ENCODE data around the gene STXBP5L.
"Not testable (repeated sequence)": the region's sequence is repeated elsewhere in the genome, so short reads cannot be mapped to it uniquely, and the experiment has no call there.

Gene STXBP5L

DNA sequence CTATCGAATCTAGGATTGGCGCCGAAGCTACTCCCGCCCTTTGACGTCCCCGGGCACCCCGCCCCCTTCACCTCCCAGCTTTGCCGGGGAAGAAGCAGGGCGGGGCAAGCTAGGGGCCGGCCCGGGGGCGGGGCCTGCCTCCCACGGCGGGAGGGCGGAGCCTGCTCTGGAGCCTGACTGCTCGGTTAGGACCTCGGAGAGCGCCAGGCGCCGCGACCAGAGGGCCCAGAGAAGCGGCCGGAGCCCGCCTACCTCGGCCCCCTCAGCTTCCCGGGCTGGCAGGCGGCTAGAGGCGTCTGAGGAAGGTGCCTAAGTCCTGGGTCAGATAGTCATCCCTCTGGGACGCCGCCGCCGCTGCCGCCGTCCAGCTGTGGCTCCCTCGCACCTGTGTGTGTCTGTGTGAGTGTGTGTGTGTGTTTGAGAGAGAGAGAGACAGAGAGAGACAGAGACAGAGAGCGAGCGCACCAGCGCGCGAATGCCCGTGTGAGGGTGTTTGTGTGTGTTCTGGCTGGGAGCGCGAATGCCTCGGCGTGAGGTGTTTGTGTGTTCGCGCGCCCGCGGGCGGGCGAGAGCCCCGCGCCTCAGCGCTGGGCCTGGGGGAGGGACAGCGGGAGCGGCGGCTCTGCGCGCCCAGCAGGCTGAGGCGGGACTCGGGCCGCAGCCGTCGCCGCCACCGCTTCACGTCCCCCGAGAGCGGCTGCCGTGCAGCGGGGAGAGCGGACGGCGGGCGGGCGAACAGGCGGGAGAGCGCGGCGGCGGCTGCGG lies at the start of gene STXBP5L:
STXBP5L (plus strand) TSS at position 176 of the 765 bp plus-strand sequence. CDS start 1,374 bp downstream, outside the sequence.
- DNase-seq (ENCODE audit: low read depth in 2 of 2) = peak; percentile 50 to 58

DNA sequence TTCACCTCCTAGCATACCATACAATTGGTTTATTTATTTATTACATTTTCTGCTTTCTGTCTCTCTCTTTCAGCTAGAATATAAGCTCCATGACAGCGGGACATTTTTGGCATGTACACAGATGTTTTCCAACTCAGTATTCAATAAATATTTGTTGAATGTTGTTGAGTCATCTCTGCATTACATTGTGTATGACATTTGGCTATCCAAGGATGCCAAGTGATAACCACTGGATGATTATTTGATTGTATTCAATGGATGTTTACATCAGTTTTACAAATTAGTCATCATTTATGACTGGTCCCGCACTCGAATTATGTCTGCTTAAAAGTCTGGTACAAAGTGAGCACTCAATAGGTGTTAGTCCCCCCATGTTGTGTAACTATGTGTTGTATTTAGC lies 49.5 kb upstream of the STXBP5L start:
- no peak for DNase-seq (ENCODE audit: low read depth in 2 of 2)

GRCh38 chr3:120864541-120864940 lies 43.5 kb upstream of the STXBP5L start:
- DNase-seq (ENCODE audit: low read depth in 2 of 2) = no peak

- DNase-seq (ENCODE audit: low read depth in 2 of 2) = no peak
Observed at GRCh38 chr3:120875507-120875906, 32.5 kb upstream of the STXBP5L start.

DNA sequence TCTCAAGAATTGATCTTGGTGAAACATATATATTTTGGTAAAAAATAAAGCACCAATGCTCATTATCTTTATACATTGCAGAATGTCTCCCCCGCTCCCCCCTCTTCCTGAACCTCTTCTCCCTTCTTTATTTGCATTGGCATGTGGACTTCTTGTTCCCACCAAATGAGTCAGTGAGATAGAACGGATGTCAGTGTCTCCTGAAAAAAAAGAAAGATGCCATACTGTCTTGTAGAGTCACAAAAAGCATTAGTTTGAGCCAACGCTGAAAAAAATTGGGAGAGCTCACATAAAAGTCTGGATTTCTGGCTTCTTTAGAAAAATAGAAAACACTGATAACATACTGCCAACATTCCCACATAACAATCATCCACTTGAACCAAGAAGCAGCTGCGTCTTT lies 32.0 kb upstream of the STXBP5L start:
- DNase-seq (ENCODE audit: low read depth in 2 of 2) = no peak

GRCh38 chr3:120879411-120879810 lies 28.6 kb upstream of the STXBP5L start:
- DNase-seq (ENCODE audit: low read depth in 2 of 2) = no peak

GRCh38 chr3:120892921-120893320 lies 15.1 kb upstream of the STXBP5L start:
- no peak for DNase-seq (ENCODE audit: low read depth in 2 of 2)

GRCh38 chr3:120894316-120895057 lies 13.5 kb upstream of the STXBP5L start:
- DNase-seq (ENCODE audit: low read depth in 2 of 2) = no peak

GRCh38 chr3:120901716-120902115 lies 6.3 kb upstream of the STXBP5L start:
- DNase-seq (ENCODE audit: low read depth in 2 of 2) = not testable (repeated sequence)

DNA sequence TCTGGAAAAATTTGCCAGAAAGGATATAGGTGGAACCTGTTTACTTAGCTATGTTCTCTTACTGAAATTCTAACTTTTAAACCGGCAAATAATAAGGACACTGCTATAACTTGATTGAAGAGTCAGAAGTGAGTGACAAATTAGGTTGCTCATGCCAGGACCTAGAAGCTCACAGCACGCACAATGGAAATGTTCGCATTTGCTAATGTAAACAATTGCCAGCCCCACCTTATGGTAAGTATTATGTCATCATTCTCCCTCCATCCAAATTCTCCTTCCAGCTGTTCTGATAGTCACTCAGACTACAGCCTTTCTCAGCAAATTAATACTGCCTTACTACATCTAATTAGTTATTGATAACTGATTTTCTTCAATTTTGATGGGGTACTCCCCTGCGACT lies 4.8 kb upstream of the STXBP5L start:
- no peak for DNase-seq (ENCODE audit: low read depth in 2 of 2)

- no peak for DNase-seq (ENCODE audit: low read depth in 2 of 2)
Observed at GRCh38 chr3:120907659-120908029, 361 bp upstream of the STXBP5L start.

- no peak for DNase-seq (ENCODE audit: low read depth in 2 of 2)
Observed at GRCh38 chr3:120908795-120909601, 993 bp downstream of the STXBP5L start.

- no peak for DNase-seq (ENCODE audit: low read depth in 2 of 2)
Observed at GRCh38 chr3:120909602-120909878, 1.5 kb downstream of the STXBP5L start.

DNA sequence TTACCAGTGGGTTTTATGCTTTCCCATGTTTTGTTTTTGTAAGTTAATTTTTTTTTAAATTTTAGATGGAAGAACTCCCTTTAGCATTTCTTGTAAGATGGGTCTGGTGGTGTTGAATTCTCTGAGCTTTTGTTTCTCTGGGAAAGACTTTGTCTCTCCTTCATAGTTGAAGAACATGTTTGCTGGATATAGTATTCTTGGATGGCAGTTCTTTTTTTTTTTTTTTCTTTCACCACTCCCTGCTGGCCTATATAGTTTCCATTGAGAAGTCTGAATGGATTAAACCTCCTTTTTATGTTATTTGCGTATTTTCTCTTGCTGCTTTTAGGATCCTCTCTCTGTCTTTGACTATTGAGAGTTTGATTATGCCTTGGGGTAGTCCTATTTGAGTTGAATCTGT lies 18.1 kb downstream of the STXBP5L start:
- DNase-seq (ENCODE audit: low read depth in 2 of 2) = no peak

DNA sequence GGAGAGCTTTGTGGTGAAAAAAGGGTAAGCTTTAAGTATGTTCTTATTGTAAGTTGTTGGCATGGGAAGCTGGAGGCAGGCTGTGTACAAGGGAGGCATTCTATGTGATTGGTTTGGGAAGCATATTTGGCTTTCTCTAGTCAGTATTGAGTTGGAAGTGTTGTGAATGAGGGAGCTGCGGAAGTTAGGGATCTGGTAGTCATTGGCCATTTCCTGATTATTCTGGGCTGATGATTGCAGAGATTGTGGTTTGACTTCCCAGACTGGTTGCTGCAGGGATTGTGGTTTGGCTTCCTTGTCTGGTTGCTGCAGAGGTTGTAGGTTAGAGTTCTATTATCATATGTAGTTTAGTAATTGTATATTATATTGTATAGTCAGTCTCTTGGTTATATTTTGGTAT lies 21.0 kb downstream of the STXBP5L start:
- no peak for DNase-seq (ENCODE audit: low read depth in 2 of 2)

- no peak for DNase-seq (ENCODE audit: low read depth in 2 of 2)
Observed at GRCh38 chr3:120931593-120931992, 23.6 kb downstream of the STXBP5L start.

DNA sequence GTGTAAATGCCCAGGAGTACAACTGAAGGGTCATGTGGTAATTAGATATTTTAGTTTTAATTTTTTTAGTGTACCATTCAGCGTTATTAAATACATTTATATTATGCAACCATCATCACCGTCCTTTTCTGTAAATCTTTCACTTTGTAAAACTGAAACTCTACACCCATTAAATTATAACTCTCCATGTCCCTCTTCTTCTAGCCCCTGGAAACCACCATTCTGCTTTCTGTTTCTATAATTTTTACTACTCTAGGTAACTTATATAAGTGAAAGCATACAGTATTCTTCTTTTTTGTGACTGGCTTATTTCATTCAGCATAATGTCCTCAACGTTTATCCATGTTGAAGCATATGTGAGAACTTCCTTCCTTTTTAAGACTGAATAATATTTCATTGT lies 48.1 kb downstream of the STXBP5L start:
- no peak for DNase-seq (ENCODE audit: low read depth in 2 of 2)

GRCh38 chr3:120982608-120983320 lies 74.8 kb downstream of the STXBP5L start:
- DNase-seq (ENCODE audit: low read depth in 2 of 2) = no peak

GRCh38 chr3:120983321-120983665 lies 75.3 kb downstream of the STXBP5L start:
- no peak for DNase-seq (ENCODE audit: low read depth in 2 of 2)

GRCh38 chr3:120983841-120984240 lies 75.8 kb downstream of the STXBP5L start:
- DNase-seq (ENCODE audit: low read depth in 2 of 2) = no peak

GRCh38 chr3:120985242-120985641 lies 77.2 kb downstream of the STXBP5L start:
- no peak for DNase-seq (ENCODE audit: low read depth in 2 of 2)

GRCh38 chr3:120988994-120989393 lies 81.0 kb downstream of the STXBP5L start:
- no peak for DNase-seq (ENCODE audit: low read depth in 2 of 2)
